H1 (cell line): ENCODE results near the gene DDI1. TPM values are rescaled to one million over a fixed set of nuclear protein-coding genes. Genes with fewer than 3 reads are reported as not detected.

ENCODE experiments used
- CTCF ChIA-PET: fragments of 300-600 bp; sonication (Branson Sonifier 250); formaldehyde crosslinking; loops from one replicate; lab custom pipeline; 2021; ENCODE audit not compliant: partially characterized antibody; lab: Charles Lee
- POLR2A ChIA-PET: fragments of 300-600 bp; sonication (Branson Sonifier 250); formaldehyde crosslinking; loops from one replicate; lab custom pipeline; 2021; ENCODE audit warnings: inconsistent platforms; ENCODE audit not compliant: partially characterized antibody; lab: Charles Lee
- DNase-seq, 2 experiments: peaks; one replicate each; pipeline versions ENCODE4 v3.0.0 to v3.0.0-alpha.2; 2010 to 2022; ENCODE audit warnings: low spot score in 2 of 2, low read depth in 1 of 2, mixed read lengths in 1 of 2
- FAIRE-seq: peaks from 2 replicates; lab custom pipeline; 2011; peaks lifted over from hg19 to GRCh38; lab: Jason Lieb, UNC
- H2AFZ ChIP-seq: 2 replicates; pipeline ENCODE4 v1.8.1; 2012; ENCODE audit warnings: low read length, inconsistent platforms
- H2AK5ac ChIP-seq: 2 replicates; pipeline ENCODE4 v1.6.1; 2013; ENCODE audit warnings: low read depth, low read length
- H2BK120ac ChIP-seq: replicated peaks from 2 replicates; pipeline ENCODE3; 2013; ENCODE audit warnings: low read depth, low read length, inconsistent platforms
- H2BK12ac ChIP-seq: 2 replicates; pipeline ENCODE4 v1.6.1; 2013; ENCODE audit warnings: low read depth, low read length
- H2BK15ac ChIP-seq: 2 replicates; pipeline ENCODE4 v1.6.1; 2013; ENCODE audit warnings: low read length
- H2BK20ac ChIP-seq: 2 replicates; pipeline ENCODE4 v1.6.1; 2013; ENCODE audit warnings: low read length
- H2BK5ac ChIP-seq: 2 replicates; pipeline ENCODE4 v1.6.1; 2013; ENCODE audit warnings: low read depth, low read length
- H3K14ac ChIP-seq: 2 replicates; pipeline ENCODE4 v1.6.1; 2013; ENCODE audit warnings: inconsistent platforms; ENCODE audit not compliant: insufficient read length
- H3K18ac ChIP-seq: 2 replicates; pipeline ENCODE4 v1.6.1; 2013; ENCODE audit warnings: low read length; ENCODE audit errors: extremely low read depth
- H3K23ac ChIP-seq: 2 replicates; pipeline ENCODE4 v1.6.1; 2013; ENCODE audit warnings: inconsistent platforms; ENCODE audit not compliant: insufficient read length
- H3K23me2 ChIP-seq: 2 replicates; pipeline ENCODE4 v1.6.1; 2013; ENCODE audit warnings: low read depth, low read length
- H3K27ac ChIP-seq: 2 replicates; pipeline ENCODE4 v1.6.1; 2011; ENCODE audit warnings: low read depth, low read length, inconsistent platforms
- H3K27me3 ChIP-seq, 4 experiments: replicated peaks in 1 of 4; 1 replicate in 1 of 4; 2 replicates in 3 of 4; pipeline versions ENCODE4 v1.6.1 to v1.8.1; 2011 to 2013; ENCODE audit warnings: low read length in 3 of 4, mild to moderate bottlenecking in 3 of 4, inconsistent platforms in 2 of 4, mixed read lengths in 2 of 4, moderate library complexity in 1 of 4; ENCODE audit not compliant: control insufficient read depth in 3 of 4, insufficient read depth in 3 of 4; ENCODE audit errors: extremely low read depth in 1 of 4
- H3K36me3 ChIP-seq, 4 experiments: 2 replicates each; pipeline versions ENCODE4 v1.6.1 to v1.8.1; 2011 to 2013; ENCODE audit warnings: mild to moderate bottlenecking in 4 of 4, low read length in 3 of 4, moderate library complexity in 2 of 4, control low read depth in 1 of 4, inconsistent platforms in 1 of 4; ENCODE audit not compliant: insufficient read depth in 4 of 4, control insufficient read depth in 2 of 4
- H3K4ac ChIP-seq: replicated peaks from 2 replicates; pipeline ENCODE3; 2013; ENCODE audit warnings: low read length, low read depth, mixed read lengths, inconsistent platforms; ENCODE audit not compliant: insufficient read length
- H3K4me1 ChIP-seq, 4 experiments: replicated peaks in 1 of 4; 1 replicate in 1 of 4; 2 replicates in 3 of 4; pipeline versions ENCODE4 v1.6.1 to v1.8.1; 2011 to 2013; ENCODE audit warnings: low read length in 3 of 4, inconsistent platforms in 2 of 4, mixed read lengths in 1 of 4; ENCODE audit not compliant: insufficient read depth in 4 of 4, control insufficient read depth in 3 of 4
- H3K4me2 ChIP-seq, 2 experiments: 2 replicates each; pipeline versions ENCODE4 v1.6.1 to v1.8.1; 2011 to 2013; ENCODE audit warnings: low read depth in 2 of 2, low read length in 2 of 2, control low read depth in 1 of 2, inconsistent platforms in 1 of 2, mild to moderate bottlenecking in 1 of 2; ENCODE audit not compliant: insufficient read depth in 1 of 2
- H3K4me3 ChIP-seq, 4 experiments: fragments of 200-600, 300-600 bp in 1 of 4; sonication (generic), shearing (Covaris generic), sonication (Bioruptor Twin) in 1 of 4; 2 replicates each; pipeline versions ENCODE4 v1.5.1 to v1.8.1; 2011 to 2016; ENCODE audit warnings: low read length in 4 of 4, low read depth in 3 of 4, control low read depth in 2 of 4, inconsistent platforms in 2 of 4, mild to moderate bottlenecking in 2 of 4, mixed read lengths in 1 of 4, moderate library complexity in 1 of 4; ENCODE audit not compliant: insufficient read depth in 2 of 4; ENCODE audit errors: extremely low read depth in 1 of 4
- H3K56ac ChIP-seq: replicated peaks from 2 replicates; pipeline ENCODE3; 2013; ENCODE audit warnings: low read depth, mild to moderate bottlenecking, mixed read lengths, low read length, inconsistent platforms; ENCODE audit not compliant: insufficient read length
- H3K79me1 ChIP-seq: 2 replicates; pipeline ENCODE4 v1.6.1; 2013; ENCODE audit warnings: low read depth, low read length, control low read depth
- H3K79me2 ChIP-seq, 2 experiments: 2 replicates each; pipeline versions ENCODE4 v1.6.1 to v1.8.1; 2012 to 2013; ENCODE audit warnings: low read length in 2 of 2, mild to moderate bottlenecking in 2 of 2, inconsistent platforms in 1 of 2; ENCODE audit not compliant: insufficient read depth in 2 of 2, control insufficient read depth in 1 of 2
- H3K9ac ChIP-seq, 4 experiments: replicated peaks in 1 of 4; 1 replicate in 1 of 4; 2 replicates in 3 of 4; pipeline versions ENCODE4 v1.6.1 to v1.8.1; 2011 to 2013; ENCODE audit warnings: low read depth in 3 of 4, low read length in 3 of 4, control low read depth in 2 of 4, mild to moderate bottlenecking in 2 of 4, moderate library complexity in 2 of 4, inconsistent platforms in 1 of 4; ENCODE audit errors: extremely low read depth in 1 of 4
- H3K9me3 ChIP-seq, 2 experiments: 2 replicates each; pipeline versions ENCODE4 v1.6.1 to v1.8.1; 2012 to 2013; ENCODE audit warnings: mild to moderate bottlenecking in 2 of 2, moderate library complexity in 2 of 2, control low read depth in 1 of 2, inconsistent platforms in 1 of 2, low read depth in 1 of 2, low read length in 1 of 2, mixed read lengths in 1 of 2; ENCODE audit not compliant: insufficient read depth in 2 of 2
- H4K20me1 ChIP-seq, 2 experiments: replicated peaks in 1 of 2; 2 replicates each; pipeline versions ENCODE3 to v1.8.1; 2011 to 2013; ENCODE audit warnings: inconsistent platforms in 2 of 2, low read length in 2 of 2, mild to moderate bottlenecking in 1 of 2; ENCODE audit not compliant: insufficient read depth in 2 of 2, control insufficient read depth in 1 of 2
- H4K5ac ChIP-seq: 2 replicates; pipeline ENCODE4 v1.6.1; 2013; ENCODE audit warnings: low read length, low read depth, mixed read lengths, inconsistent platforms; ENCODE audit not compliant: insufficient read length
- H4K8ac ChIP-seq: 2 replicates; pipeline ENCODE4 v1.8.0; 2013; ENCODE audit warnings: mild to moderate bottlenecking, moderate library complexity, low read length, inconsistent platforms; ENCODE audit not compliant: insufficient read depth; ENCODE audit errors: extremely low read depth
- H4K91ac ChIP-seq: replicated peaks from 2 replicates; pipeline ENCODE3; 2013; ENCODE audit warnings: low read length, mixed read lengths, inconsistent platforms; ENCODE audit not compliant: insufficient read length
- CREB1 ChIP-seq: IDR thresholded peaks from 2 replicates; pipeline ENCODE4 v1.6.1; 2012; ENCODE audit warnings: inconsistent platforms
- JUN ChIP-seq: IDR thresholded peaks from 2 replicates; pipeline ENCODE4 v1.6.1; 2011; ENCODE audit warnings: low read depth, mild to moderate bottlenecking, improper control_type of control experiment, low read length
- POLR2A ChIP-seq, 2 experiments: IDR thresholded peaks; 1 replicate in 1 of 2; 2 replicates in 1 of 2; pipeline ENCODE4 v1.6.1; 2011; ENCODE audit warnings: low read depth in 2 of 2, low read length in 2 of 2, mild to moderate bottlenecking in 2 of 2; ENCODE audit errors: control extremely low read depth in 1 of 2
- TAF7 ChIP-seq: optimal IDR thresholded peaks from 2 replicates; pipeline ENCODE3; 2011; ENCODE audit warnings: low read depth, mild to moderate bottlenecking, inconsistent platforms, low read length, moderate library complexity, borderline replicate concordance
- ZNF274 ChIP-seq: IDR thresholded peaks from 2 replicates; pipeline ENCODE4 v1.7.0; 2012; ENCODE audit warnings: low read length, borderline replicate concordance; ENCODE audit errors: extremely low read depth
- WGBS, 2 experiments: shearing (Covaris generic) in 1 of 2; methylation state at CpG; one replicate each; pipeline versions ENCODE4 v1.1.6 to v1.1.7; 2013 to 2015; ENCODE audit warnings: low lambda C conversion rate in 2 of 2, mixed read lengths in 2 of 2, inconsistent platforms in 1 of 2, low coverage in 1 of 2, missing lambda C conversion rate in 1 of 2; ENCODE audit not compliant: insufficient replicate concordance in 2 of 2, insufficient coverage in 1 of 2, insufficient read length in 1 of 2; ENCODE audit errors: extremely low coverage in 1 of 2, missing lambda C conversion rate in 1 of 2; 5-methylcytosine and 5-hydroxymethylcytosine counted together
- polyA plus RNA-seq, 7 experiments: library from polyadenylated mRNA; depleted of rRNA in 3 of 7; stranded (reverse) in 5 of 7; unstranded in 2 of 7; fragments of >200 nt in 5 of 7; fragments of 200-250 nt in 2 of 7; gene quantifications; 1 replicate in 5 of 7; 2 replicates in 1 of 7; 4 replicates in 1 of 7; pipeline versions ENCODE4 v1.2.1 to v1.2.3, GENCODE V29; 2011 to 2013; ENCODE audit warnings: missing spikeins in 2 of 7, mixed read lengths in 2 of 7
- total RNA-seq: library from RNA; stranded (reverse); fragmentation: NEBNext Ultra II Directional; extraction: Animal tissue kit (Norgen Biotek cat#: 25700); gene quantifications from 2 replicates; pipeline ENCODE4 v1.2.1, GENCODE V29; 2021
- TF ChIP-seq, protein P1 (sequence below): IDR thresholded peaks from 2 replicates; pipeline ENCODE4 v1.6.1; 2012; ENCODE audit warnings: inconsistent platforms
- TF ChIP-seq, protein P2 (sequence below): IDR thresholded peaks from 2 replicates; pipeline ENCODE4 v1.6.1; 2011; ENCODE audit warnings: low read depth, mild to moderate bottlenecking, low read length; ENCODE audit not compliant: insufficient read depth

DDI1 gene
- total and polyA plus RNA-seq, 2 of the 8 experiments (the other 6 are each of a cell fraction or from before 2014, with no cell fraction given): not detected

DNA sequence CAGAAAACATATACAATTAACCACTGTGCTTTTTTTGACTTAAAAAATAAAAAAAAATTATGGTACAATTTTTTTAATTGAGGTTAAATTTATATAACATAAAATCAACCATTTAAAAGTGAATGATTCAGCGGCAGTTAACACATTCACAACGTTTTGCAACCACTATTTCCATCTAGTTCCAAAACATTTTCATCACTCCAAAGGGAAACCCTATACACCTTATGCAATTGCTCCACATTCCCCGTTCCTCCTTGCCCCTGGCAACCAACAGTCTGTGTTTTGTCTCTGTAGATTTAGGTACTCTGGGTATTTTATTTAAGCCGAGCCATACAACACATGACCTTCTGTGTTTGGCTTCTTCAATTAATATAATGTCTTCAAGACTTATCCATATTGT is 15.3 kb downstream of the DDI1 start:
- ChIA-PET POLR2A (no interaction called here), CTCF (no interaction called here)
- WGBS, 2 experiments: 88% methylated on average over 4 of the region's 4 CpGs; no CpG with 5 or more reads in 1 of the 2 experiments
- no peaks in the 10 kb centered on the region for H3K23me2 ChIP-seq
- no peak overlapping the region for H3K23ac ChIP-seq
- H3K9me3 ChIP-seq: no peaks in the 10 kb centered on the region
- H2BK15ac ChIP-seq: no peak overlapping the region
- H3K4me3 ChIP-seq: no peak overlapping the region
- H3K9ac ChIP-seq: no peak overlapping the region
- no peak overlapping the region for H2BK120ac ChIP-seq
- H3K4me2 ChIP-seq: no peak overlapping the region
- H2BK12ac ChIP-seq: no peak overlapping the region
- no peak overlapping the region for H4K91ac ChIP-seq
- H3K27me3 ChIP-seq: no peaks in the 10 kb centered on the region
- H2AFZ ChIP-seq: no peak overlapping the region
- H4K8ac ChIP-seq: no peak overlapping the region
- no peaks in the 10 kb centered on the region for H4K20me1 ChIP-seq
- H3K79me2 ChIP-seq: no peaks in the 10 kb centered on the region
- H2AK5ac ChIP-seq: no peak overlapping the region
- no peak overlapping the region for H3K18ac ChIP-seq
- no peak overlapping the region for H3K4ac ChIP-seq
- no peak for FAIRE-seq
- no peaks in the 10 kb centered on the region for H3K36me3 ChIP-seq
- H4K5ac ChIP-seq: no peak overlapping the region
- H3K14ac ChIP-seq: no peak overlapping the region
- H3K4me1 ChIP-seq: no peaks in the 10 kb centered on the region
- no peaks in the 10 kb centered on the region for H3K79me1 ChIP-seq
- TF ChIP-seq TAF7: no peak
- no peak for TF ChIP-seq ZNF274
- no peak for TF ChIP-seq POLR2A (IDR thresholded peaks at IDR 0.05; ENCODE audit: control extremely low read depth in 1 of 2, low read depth in 2 of 2, low read length in 2 of 2)
- TF ChIP-seq JUN: no peak
- TF ChIP-seq, protein P1, sequence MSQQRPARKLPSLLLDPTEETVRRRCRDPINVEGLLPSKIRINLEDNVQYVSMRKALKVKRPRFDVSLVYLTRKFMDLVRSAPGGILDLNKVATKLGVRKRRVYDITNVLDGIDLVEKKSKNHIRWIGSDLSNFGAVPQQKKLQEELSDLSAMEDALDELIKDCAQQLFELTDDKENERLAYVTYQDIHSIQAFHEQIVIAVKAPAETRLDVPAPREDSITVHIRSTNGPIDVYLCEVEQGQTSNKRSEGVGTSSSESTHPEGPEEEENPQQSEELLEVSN: no peak
- TF ChIP-seq, protein P2, sequence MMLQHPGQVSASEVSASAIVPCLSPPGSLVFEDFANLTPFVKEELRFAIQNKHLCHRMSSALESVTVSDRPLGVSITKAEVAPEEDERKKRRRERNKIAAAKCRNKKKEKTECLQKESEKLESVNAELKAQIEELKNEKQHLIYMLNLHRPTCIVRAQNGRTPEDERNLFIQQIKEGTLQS: no peak
- no peak for TF ChIP-seq CREB1
- H3K27ac ChIP-seq: no peak overlapping the region
- H2BK20ac ChIP-seq: no peak overlapping the region
- no peak overlapping the region for H2BK5ac ChIP-seq
- H3K56ac ChIP-seq: no peak overlapping the region
- DNase-seq: no peak
